ENCODE results near the gene BANF1.

BANF1 gene

GRCh38 chr11:65977621-65978390 is 24.5 kb upstream of the BANF1 start:
- no peak for DNase-seq (ENCODE audit: extremely low read depth in 1 of 2, low read depth in 1 of 2)

GRCh38 chr11:65978391-65979238 is 23.7 kb upstream of the BANF1 start:
- no peak for DNase-seq (ENCODE audit: extremely low read depth in 1 of 2, low read depth in 1 of 2)

GRCh38 chr11:65979261-65979759 is 23.0 kb upstream of the BANF1 start:
- no peak for DNase-seq (ENCODE audit: extremely low read depth in 1 of 2, low read depth in 1 of 2)

GRCh38 chr11:65981101-65981740 is 21.1 kb upstream of the BANF1 start:
- DNase-seq (ENCODE audit: extremely low read depth in 1 of 2, low read depth in 1 of 2) = no peak

GRCh38 chr11:65981972-65982823 is 20.1 kb upstream of the BANF1 start:
- DNase-seq (ENCODE audit: extremely low read depth in 1 of 2, low read depth in 1 of 2) = no peak

GRCh38 chr11:65982824-65983588 is 19.3 kb upstream of the BANF1 start:
- DNase-seq (ENCODE audit: extremely low read depth in 1 of 2, low read depth in 1 of 2) = no peak

GRCh38 chr11:65983589-65983987 is 18.7 kb upstream of the BANF1 start:
- no peak for DNase-seq (ENCODE audit: extremely low read depth in 1 of 2, low read depth in 1 of 2)

GRCh38 chr11:65987336-65987735 is 15.0 kb upstream of the BANF1 start:
- no peak for DNase-seq (ENCODE audit: extremely low read depth in 1 of 2, low read depth in 1 of 2)

- peak; percentile 69 to 81 for DNase-seq (ENCODE audit: extremely low read depth in 1 of 2, low read depth in 1 of 2)
These were observed 13.3 kb upstream of the BANF1 start for GRCh38 chr11:65988791-65989592.

- DNase-seq (ENCODE audit: extremely low read depth in 1 of 2, low read depth in 1 of 2) = no peak
These were observed 10.2 kb upstream of the BANF1 start for GRCh38 chr11:65992056-65992455.

GRCh38 chr11:65997286-65997685 is 5.0 kb upstream of the BANF1 start:
- no peak for DNase-seq (ENCODE audit: extremely low read depth in 1 of 2, low read depth in 1 of 2)

- no peak for DNase-seq (ENCODE audit: extremely low read depth in 1 of 2, low read depth in 1 of 2)
These were observed 434 bp downstream of the BANF1 start for GRCh38 chr11:66002648-66003225.

- no peak for DNase-seq (ENCODE audit: extremely low read depth in 1 of 2, low read depth in 1 of 2)
These were observed 988 bp downstream of the BANF1 start for GRCh38 chr11:66003291-66003690.

GRCh38 chr11:66004186-66004585 is 1.9 kb downstream of the BANF1 start:
- no peak for DNase-seq (ENCODE audit: extremely low read depth in 1 of 2, low read depth in 1 of 2)

- DNase-seq (ENCODE audit: extremely low read depth in 1 of 2, low read depth in 1 of 2) = no peak
These were observed 4.0 kb downstream of the BANF1 start for GRCh38 chr11:66006134-66006890.

GRCh38 chr11:66006891-66007176 is 4.5 kb downstream of the BANF1 start:
- no peak for DNase-seq (ENCODE audit: extremely low read depth in 1 of 2, low read depth in 1 of 2)

GRCh38 chr11:66007201-66007634 is 4.9 kb downstream of the BANF1 start:
- DNase-seq (ENCODE audit: extremely low read depth in 1 of 2, low read depth in 1 of 2) = no peak

GRCh38 chr11:66008095-66008467 is 5.8 kb downstream of the BANF1 start:
- DNase-seq (ENCODE audit: extremely low read depth in 1 of 2, low read depth in 1 of 2) = no peak

Data from stimulated activated CD8-positive, alpha-beta memory T cell treated with anti-CD3 and anti-CD28 coated beads, Interleukin-7, amount 100 ng/mL, for 48 hours (primary cell).